Measurements from ENCODE around the gene ADCY6. TPM values are rescaled to one million over a fixed set of nuclear protein-coding genes. Genes with fewer than 3 reads are reported as not detected.

ADCY6 gene
- total and polyA plus RNA-seq, 4 donors, result 4.3 to 30.5 (median 10.5) TPM

GRCh38 chr12:48832321-48833060 lies 43.6 kb upstream of the ADCY6 start:
- DNase-seq (ENCODE audit: low spot score), result no peak
- Histone ChIP-seq H3K27me3 (ENCODE audit: control insufficient read depth in 4 of 4, insufficient read depth in 4 of 4, low read length in 3 of 4) (no peaks in the 10 kb centered on the region), H3K4me1 (ENCODE audit: control insufficient read depth in 4 of 4, insufficient read depth in 4 of 4, low read length in 3 of 4) (no peaks in the 10 kb centered on the region), H3K9me3 (ENCODE audit: control insufficient read depth in 4 of 4, low read length in 3 of 4) (no peaks in the 10 kb centered on the region), H3K9ac (ENCODE audit: low read depth in 1 of 2, low read length in 2 of 2) (no peak overlapping the region), H3K36me3 (ENCODE audit: control insufficient read depth in 4 of 4, insufficient read depth in 3 of 4, low read depth in 1 of 4, low read length in 3 of 4) (peaks cover 30 to 86% (median 74%) of the 10 kb centered on the region in 4 donors), H3K27ac (ENCODE audit: low read depth in 1 of 2, low read length in 2 of 2) (no peak overlapping the region), H3K4me3 (ENCODE audit: low read depth in 1 of 3, low read length in 3 of 3) (no peak overlapping the region)
- TF ChIP-seq FOXA2 (IDR thresholded peaks at IDR 0.05) (no peak), ATF3 (IDR thresholded peaks at IDR 0.05) (no peak), HNF4A (conservative IDR thresholded peaks at IDR 0.05) (no peak), JUND (IDR thresholded peaks at IDR 0.05) (no peak), RAD21 (IDR thresholded peaks at IDR 0.05) (no peak), EGR1 (IDR thresholded peaks at IDR 0.05; ENCODE audit: low read depth in 2 of 2) (no peak), GABPA (IDR thresholded peaks at IDR 0.05 in 1 of 2, conservative IDR thresholded peaks at IDR 0.05 in 1 of 2) (no peak), HNF4G (IDR thresholded peaks at IDR 0.05) (no peak), REST (IDR thresholded peaks at IDR 0.05) (no peak), TAF1 (conservative IDR thresholded peaks at IDR 0.05) (no peak), NR2F2 (IDR thresholded peaks at IDR 0.05) (no peak)
- TF ChIP-seq, protein P1, sequence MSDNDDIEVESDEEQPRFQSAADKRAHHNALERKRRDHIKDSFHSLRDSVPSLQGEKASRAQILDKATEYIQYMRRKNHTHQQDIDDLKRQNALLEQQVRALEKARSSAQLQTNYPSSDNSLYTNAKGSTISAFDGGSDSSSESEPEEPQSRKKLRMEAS (IDR thresholded peaks at IDR 0.05), result no peak
- WGBS, result 93% methylated on average over 12 of the region's 12 CpGs

DNA sequence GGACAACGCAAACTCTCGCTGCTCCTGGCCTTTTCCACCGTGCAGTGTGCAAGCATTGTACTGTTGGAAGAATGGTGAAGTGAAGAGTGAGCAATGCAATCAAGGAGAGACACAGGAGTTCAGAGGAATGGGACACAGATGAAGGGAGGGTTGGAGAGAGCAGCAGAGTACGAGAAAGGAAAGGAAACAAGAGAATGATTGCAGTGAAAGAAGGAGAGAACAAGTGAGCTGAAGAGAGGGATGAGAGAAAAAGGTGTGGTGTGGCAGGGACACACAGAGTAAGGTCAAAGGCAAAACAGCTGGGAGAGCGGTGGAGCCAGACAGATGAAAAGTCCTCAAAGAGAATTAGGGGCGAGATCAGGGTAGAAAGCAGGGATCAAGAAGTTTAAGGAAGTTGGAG lies 42.4 kb upstream of the ADCY6 start:
- TF ChIP-seq EGR1 (IDR thresholded peaks at IDR 0.05; ENCODE audit: low read depth in 2 of 2) (no peak), GABPA (IDR thresholded peaks at IDR 0.05 in 1 of 2, conservative IDR thresholded peaks at IDR 0.05 in 1 of 2) (no peak), RAD21 (IDR thresholded peaks at IDR 0.05) (no peak), FOXA1 (IDR thresholded peaks at IDR 0.05) (no peak)
- TF ChIP-seq, protein P1 (IDR thresholded peaks at IDR 0.05), result no peak
- Histone ChIP-seq H3K9ac (ENCODE audit: low read depth in 1 of 2, low read length in 2 of 2) (no peak overlapping the region), H3K9me3 (ENCODE audit: control insufficient read depth in 4 of 4, low read length in 3 of 4) (no peaks in the 10 kb centered on the region), H3K27me3 (ENCODE audit: control insufficient read depth in 4 of 4, insufficient read depth in 4 of 4, low read length in 3 of 4) (no peaks in the 10 kb centered on the region), H3K36me3 (ENCODE audit: control insufficient read depth in 4 of 4, insufficient read depth in 3 of 4, low read depth in 1 of 4, low read length in 3 of 4) (peaks cover 28 to 73% (median 62%) of the 10 kb centered on the region in 4 donors), H3K4me3 (ENCODE audit: low read depth in 1 of 3, low read length in 3 of 3) (no peak overlapping the region), H3K4me1 (ENCODE audit: control insufficient read depth in 4 of 4, insufficient read depth in 4 of 4, low read length in 3 of 4) (no peaks in the 10 kb centered on the region), H3K27ac (ENCODE audit: low read depth in 1 of 2, low read length in 2 of 2) (no peak overlapping the region)
- WGBS, result 91% methylated on average over 6 of the region's 6 CpGs
- no peak for DNase-seq (ENCODE audit: low spot score)

Data from liver (tissue), 9 donors.